A172 (cell line): ENCODE data around the gene PARP9. TPM values are rescaled to one million over a fixed set of nuclear protein-coding genes. Genes with fewer than 3 reads are reported as not detected.

Source experiments
- DNase-seq: peaks from one replicate; pipeline ENCODE4 v3.0.0-alpha.2; 2015; ENCODE audit warnings: low spot score
- total RNA-seq: library from RNA; depleted of rRNA; stranded (reverse); fragments of >200 nt; shearing (Covaris generic); gene quantifications from 2 replicates; pipeline ENCODE4 v1.2.3, GENCODE V29; 2014; rRNA removed

The PARP9 gene
- 20.6 and 22.8 TPM in 2 replicates for total RNA-seq

DNA sequence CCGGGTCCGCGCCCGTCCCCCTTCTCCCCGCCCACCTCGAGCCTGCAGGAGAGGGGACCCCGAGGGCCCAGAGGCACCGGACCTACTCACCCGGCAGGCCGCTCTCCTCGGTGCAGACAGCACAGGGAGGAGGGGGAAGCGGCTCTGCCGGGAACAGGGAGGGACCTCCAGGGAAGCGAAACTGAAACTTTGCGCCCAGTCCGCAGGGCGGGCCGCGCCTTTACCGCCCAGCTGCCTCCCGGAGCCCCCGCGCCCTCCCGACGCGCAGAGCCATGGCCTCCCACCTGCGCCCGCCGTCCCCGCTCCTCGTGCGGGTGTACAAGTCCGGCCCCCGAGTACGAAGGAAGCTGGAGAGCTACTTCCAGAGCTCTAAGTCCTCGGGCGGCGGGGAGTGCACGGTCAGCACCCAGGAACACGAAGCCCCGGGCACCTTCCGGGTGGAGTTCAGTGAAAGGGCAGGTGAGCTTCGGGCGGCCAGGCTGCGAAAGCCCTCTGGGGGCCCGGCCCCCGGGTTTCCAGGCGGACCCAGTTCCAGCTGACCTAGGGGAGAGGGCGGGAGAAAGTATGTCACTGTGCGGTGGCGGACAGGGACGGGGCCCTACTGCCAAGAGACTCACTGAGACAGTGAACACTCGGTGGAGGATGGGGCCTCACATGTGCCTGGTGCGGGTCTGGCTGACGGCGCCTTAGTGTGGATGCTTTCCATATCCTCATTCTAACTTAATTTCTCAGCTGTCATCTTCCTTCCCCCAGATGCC, at the start of gene PARP9, which contains the start of gene DTX3L:
Gene PARP9 (minus strand): TSS at position 146 of the 758 bp plus-strand sequence. CDS start 4,680 bp downstream, outside the sequence.
Gene DTX3L (plus strand): TSS at position 184 of the 758 bp plus-strand sequence. CDS start 89 bp downstream, at position 273.
- peak; percentile 75 for DNase-seq

- DNase-seq: no peak
Measured at GRCh38 chr3:122612696-122613095, 48.6 kb upstream of the PARP9 start.

- peak; percentile 79 for DNase-seq
Measured at GRCh38 chr3:122609798-122610559, 45.9 kb upstream of the PARP9 start.

GRCh38 chr3:122608916-122609315, 44.8 kb upstream of the PARP9 start:
- DNase-seq: no peak

GRCh38 chr3:122606330-122606729, 42.2 kb upstream of the PARP9 start:
- no peak for DNase-seq

DNA sequence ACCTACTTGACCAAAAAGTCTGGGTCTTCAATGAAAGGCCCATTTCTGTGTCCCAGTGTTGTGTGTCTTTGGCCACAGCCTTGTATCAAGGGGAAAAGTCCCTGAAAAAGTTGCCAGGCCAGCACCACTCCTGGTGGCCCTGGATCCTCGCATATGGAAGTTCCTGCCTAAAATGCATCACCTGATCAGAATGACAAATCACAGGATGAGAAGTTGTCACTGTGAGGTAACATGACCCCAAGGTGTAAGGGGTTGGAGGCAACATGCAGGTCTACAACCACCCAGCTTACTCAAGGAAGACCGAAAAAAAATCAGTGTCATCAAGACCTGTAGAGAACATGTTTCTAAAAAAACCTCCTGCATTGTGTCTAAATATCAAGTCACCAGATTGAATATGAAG, 39.0 kb upstream of the PARP9 start:
- no peak for DNase-seq

GRCh38 chr3:122602011-122602710, 38.1 kb upstream of the PARP9 start:
- DNase-seq: no peak

DNA sequence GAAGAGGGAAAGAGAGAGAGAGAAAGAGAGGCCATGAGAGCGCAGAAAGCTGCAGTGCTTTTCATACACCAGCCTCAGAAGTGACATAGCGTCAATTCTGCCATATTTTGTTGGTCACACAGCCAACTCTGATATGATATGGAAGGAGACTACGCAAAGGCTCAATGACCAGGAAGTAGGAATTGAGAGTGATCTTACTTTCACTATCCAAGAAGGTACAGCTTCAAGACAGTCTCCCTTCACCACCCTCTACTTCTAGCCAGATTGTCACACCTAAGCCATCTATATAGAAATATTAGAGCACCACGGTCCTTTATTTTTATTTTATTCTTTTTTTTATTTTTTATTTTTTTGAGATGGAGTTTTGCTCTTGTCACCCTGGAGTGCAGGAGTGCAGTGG, 34.5 kb upstream of the PARP9 start:
- DNase-seq: no peak

GRCh38 chr3:122598151-122598550, 34.1 kb upstream of the PARP9 start:
- DNase-seq: no peak

DNA sequence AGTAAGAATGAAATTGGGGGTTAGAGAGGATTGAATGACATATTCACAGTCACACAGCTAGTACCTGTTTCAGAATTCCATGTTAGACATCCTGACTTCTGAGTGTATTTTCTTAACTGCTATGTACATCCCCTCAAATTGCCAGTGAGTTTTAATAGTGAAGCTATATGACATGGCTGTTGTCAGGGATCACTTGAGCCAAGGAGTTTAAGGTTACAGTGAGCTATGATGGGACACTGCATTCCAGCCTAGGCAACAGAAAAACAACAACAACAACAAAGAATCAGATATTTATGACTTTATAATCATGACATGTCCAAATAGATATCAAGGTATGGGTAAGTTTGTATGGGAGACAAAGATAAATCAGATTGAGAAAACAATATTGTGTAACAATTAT, 29.9 kb upstream of the PARP9 start:
- no peak for DNase-seq

- DNase-seq: no peak
Measured at GRCh38 chr3:122590610-122591009, 26.5 kb upstream of the PARP9 start.

DNA sequence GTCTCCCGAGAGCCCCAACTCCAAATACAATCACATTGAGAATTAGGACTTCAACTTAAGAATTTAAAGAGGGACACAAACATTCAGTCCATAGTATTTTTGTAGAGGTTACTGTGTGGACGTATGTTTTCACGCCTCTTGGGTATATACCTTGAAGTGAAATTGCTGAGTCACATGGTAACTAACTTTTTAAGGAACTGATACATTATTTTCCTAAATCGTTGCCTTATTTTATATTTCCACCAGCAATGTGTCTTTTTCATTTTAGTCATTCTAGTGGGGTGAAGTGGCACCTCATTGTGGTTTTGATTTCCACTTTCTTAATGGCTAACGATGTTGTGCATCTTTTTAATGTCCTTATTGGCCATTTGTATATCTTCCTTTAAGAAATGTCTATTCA, 25.2 kb upstream of the PARP9 start:
- no peak for DNase-seq

GRCh38 chr3:122587572-122587971, 23.5 kb upstream of the PARP9 start:
- no peak for DNase-seq

DNA sequence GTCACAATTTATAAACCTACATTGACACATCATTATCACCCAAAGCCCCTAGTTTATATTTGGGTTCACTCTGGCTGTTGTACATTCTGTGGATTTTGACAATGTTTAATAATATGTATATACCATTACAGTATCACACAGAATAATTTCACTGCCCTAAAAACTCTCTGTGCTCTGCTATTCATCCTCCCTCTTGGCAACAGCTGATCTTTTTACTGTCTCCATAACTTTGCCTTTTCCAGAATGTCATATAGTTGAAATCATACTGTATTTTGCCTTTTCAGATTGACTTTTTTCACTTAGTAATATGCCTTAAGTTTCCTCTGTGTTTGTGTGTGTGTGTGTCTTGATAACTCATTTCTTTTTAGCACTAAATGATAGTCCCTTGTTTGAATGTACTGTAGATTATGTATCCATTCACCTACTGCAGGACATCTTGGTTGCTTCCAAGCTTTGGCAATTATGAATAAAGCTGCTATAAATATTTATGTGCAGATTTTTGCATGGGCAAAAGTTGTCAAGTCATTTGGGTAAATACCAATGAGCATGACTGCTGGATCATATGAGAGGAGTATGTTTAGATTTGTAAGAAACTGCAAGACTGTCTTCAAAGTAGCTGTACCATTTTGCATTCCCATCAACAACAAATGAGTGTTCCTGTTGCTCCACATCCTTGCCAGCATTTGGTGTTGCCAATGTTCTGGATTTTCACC, 22.8 kb upstream of the PARP9 start:
- no peak for DNase-seq

- DNase-seq: no peak
Measured at GRCh38 chr3:122586098-122586497, 22.0 kb upstream of the PARP9 start.

- no peak for DNase-seq
Measured at GRCh38 chr3:122582390-122582789, 18.3 kb upstream of the PARP9 start.

DNA sequence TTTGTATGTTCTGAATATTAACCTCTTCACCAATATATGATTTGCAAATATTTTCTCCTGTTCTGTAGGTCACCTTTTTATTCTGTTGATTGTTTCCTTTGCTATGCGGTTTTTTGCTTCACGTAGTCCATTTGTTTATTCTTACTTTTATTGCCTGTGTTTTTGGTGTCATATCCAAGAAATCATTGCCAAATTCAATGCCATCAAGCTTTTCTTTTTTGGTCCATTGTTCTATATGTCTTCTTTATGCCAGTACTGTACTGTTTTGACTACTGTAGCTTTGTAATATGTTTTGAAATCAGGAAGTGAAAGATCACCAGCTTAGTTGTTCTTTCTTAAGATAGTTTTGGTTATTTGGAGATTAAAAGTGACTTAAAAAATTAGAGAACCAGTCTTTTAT, 17.5 kb upstream of the PARP9 start:
- no peak for DNase-seq

- DNase-seq: no peak
Measured at GRCh38 chr3:122580470-122580869, 16.4 kb upstream of the PARP9 start.

DNA sequence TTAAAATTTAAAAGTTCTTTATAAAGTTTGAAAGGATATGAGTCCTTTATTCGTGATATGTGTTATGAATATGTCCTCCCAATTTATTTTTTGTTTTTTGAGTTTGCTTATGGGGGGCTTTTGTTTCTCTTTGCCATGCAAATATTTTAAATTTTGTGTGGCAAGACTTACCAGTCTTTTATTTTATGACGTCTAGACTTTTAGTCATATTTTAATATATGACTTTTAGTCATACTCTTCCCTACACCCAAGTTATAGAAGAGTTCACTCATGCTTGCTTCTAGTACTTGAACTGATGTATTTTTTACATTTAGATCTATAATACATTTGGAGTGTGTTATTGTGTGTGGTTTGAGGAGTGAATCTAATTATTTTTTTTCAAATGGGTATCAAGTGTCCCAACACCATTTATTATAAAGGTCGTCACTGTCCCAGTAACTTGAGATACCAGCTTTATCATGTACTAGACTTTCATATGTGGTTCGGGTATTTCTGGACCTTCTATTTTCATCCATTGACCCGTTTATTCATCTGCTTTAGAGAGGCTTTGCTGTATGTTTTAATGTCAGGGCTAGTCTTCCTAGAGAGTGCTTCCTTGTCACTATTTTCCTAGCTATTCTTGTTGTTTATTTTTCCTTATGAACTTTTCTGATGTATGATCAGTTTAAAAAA, 14.1 kb upstream of the PARP9 start:
- DNase-seq: no peak

GRCh38 chr3:122577409-122578031, 13.4 kb upstream of the PARP9 start, which contains the start of gene PARP15:
Gene PARP15 (plus strand): TSS chr3:122577650. CDS start chr3:122577668, 18 bp downstream.
- DNase-seq: no peak
